Measurements from ENCODE around the gene AAK1.

- no peak for TF ChIP-seq POLR2AphosphoS5 (IDR thresholded peaks at IDR 0.05)
- no peak for TF ChIP-seq REST (IDR thresholded peaks at IDR 0.05; ENCODE audit: borderline replicate concordance)
Measured at GRCh38 chr2:69471793-69472192, 171.7 kb downstream of the AAK1 start.

Data from neural cell (in vitro differentiated cells).